Tibial nerve (tissue), 3 donors: ENCODE results near the gene PREX1.

Experiments used
- CTCF ChIP-seq, 5 experiments: fragments of 200-600 bp in 3 of 5; fragments of 450-650 bp in 2 of 5; sonication (generic) in 3 of 5; IDR thresholded peaks; one replicate each; pipeline ENCODE4 v1.5.1; 2016 to 2019; ENCODE audit warnings: antibody characterized with exemption in 5 of 5, mild to moderate bottlenecking in 3 of 5, moderate library complexity in 2 of 5
- POLR2A ChIP-seq, 2 donors: fragments of 450-650 bp; IDR thresholded peaks; one replicate each; pipeline ENCODE4 v1.6.1; 2017; ENCODE audit warnings: antibody characterized with exemption in 2 of 2, mild to moderate bottlenecking in 2 of 2, moderate library complexity in 2 of 2

GRCh38 chr20:48647858-48648257, 179.9 kb downstream of the PREX1 start:
- no peak for TF ChIP-seq POLR2A (IDR thresholded peaks at IDR 0.05)
- no peak for TF ChIP-seq CTCF (IDR thresholded peaks at IDR 0.05)
